ENCODE data around the gene TMEM161A.

GRCh38 chr19:19169236-19170052 is 31.2 kb upstream of the TMEM161A start:
- TF ChIP-seq ZNF274 (IDR thresholded peaks at IDR 0.05; ENCODE audit: low read depth, low read length) (no peak), YY1 (IDR thresholded peaks at IDR 0.05; ENCODE audit: insufficient read depth, insufficient read length) (no peak), SUZ12 (IDR thresholded peaks at IDR 0.05; ENCODE audit: extremely low read depth, insufficient read depth, insufficient read length) (no peak)

All from NT2/D1 (cell line).